HG03565 (cell line): ENCODE results near the gene C1orf50.

Experiments
- ATAC-seq: cut with Tn5 transposase; IDR thresholded peaks from one replicate; pipeline ENCODE4 v1.9.1; 2021; ENCODE audit warnings: mild to moderate bottlenecking, moderate library complexity; ENCODE audit not compliant: unreplicated experiment

Gene C1orf50

GRCh38 chr1:42758641-42759040, 8.4 kb upstream of the C1orf50 start:
- ATAC-seq: no peak

- no peak for ATAC-seq
Observed at GRCh38 chr1:42759114-42759513, 7.9 kb upstream of the C1orf50 start.

- ATAC-seq: no peak
Observed at GRCh38 chr1:42761567-42761966, 5.5 kb upstream of the C1orf50 start.

GRCh38 chr1:42762269-42762668, 4.8 kb upstream of the C1orf50 start:
- no peak for ATAC-seq

- no peak for ATAC-seq
Observed at GRCh38 chr1:42765269-42765668, 1.8 kb upstream of the C1orf50 start.

- peak; percentile 21 for ATAC-seq
Observed at GRCh38 chr1:42765832-42766740, 963 bp upstream of the C1orf50 start.

- ATAC-seq: peak; percentile 16
Observed at GRCh38 chr1:42767510-42768000, 506 bp downstream of the C1orf50 start.

GRCh38 chr1:42768172-42768571, 1.1 kb downstream of the C1orf50 start:
- no peak for ATAC-seq

GRCh38 chr1:42769811-42770210, 2.8 kb downstream of the C1orf50 start:
- no peak for ATAC-seq

- no peak for ATAC-seq
Observed at GRCh38 chr1:42773420-42773819, 6.4 kb downstream of the C1orf50 start.

GRCh38 chr1:42774928-42775526, 8.0 kb downstream of the C1orf50 start:
- no peak for ATAC-seq

- ATAC-seq: no peak
Observed at GRCh38 chr1:42776502-42776901, 9.5 kb downstream of the C1orf50 start.

- no peak for ATAC-seq
Observed at GRCh38 chr1:42777852-42778251, 10.8 kb downstream of the C1orf50 start.

- ATAC-seq: no peak
Observed at GRCh38 chr1:42779725-42780124, 12.7 kb downstream of the C1orf50 start.

GRCh38 chr1:42780176-42780575, 13.1 kb downstream of the C1orf50 start:
- no peak for ATAC-seq

GRCh38 chr1:42783092-42783491, 16.0 kb downstream of the C1orf50 start:
- ATAC-seq: no peak

GRCh38 chr1:42784547-42784945, 17.5 kb downstream of the C1orf50 start:
- no peak for ATAC-seq

- ATAC-seq: no peak
Observed at GRCh38 chr1:42784946-42785693, 18.1 kb downstream of the C1orf50 start, which contains the start of gene TMEM269. Gene TMEM269 (plus strand): TSS chr1:42784991. CDS start chr1:42789894, 4,903 bp downstream.

- no peak for ATAC-seq
Observed at GRCh38 chr1:42786097-42786496, 19.0 kb downstream of the C1orf50 start.

GRCh38 chr1:42788021-42788420, 21.0 kb downstream of the C1orf50 start:
- no peak for ATAC-seq

GRCh38 chr1:42793824-42794223, 26.8 kb downstream of the C1orf50 start:
- no peak for ATAC-seq
